Stimulated activated CD8-positive, alpha-beta memory T cell treated with anti-CD3 and anti-CD28 coated beads, Interleukin-15, amount 100 ng/mL, for 4 hours (primary cell): ENCODE data around the gene BABAM2.

Experiments used
- DNase-seq, 2 donors: peaks; one replicate each; pipeline ENCODE4 v3.0.0-alpha.2; 2020; ENCODE audit warnings: low read depth in 2 of 2

The BABAM2 gene

DNA sequence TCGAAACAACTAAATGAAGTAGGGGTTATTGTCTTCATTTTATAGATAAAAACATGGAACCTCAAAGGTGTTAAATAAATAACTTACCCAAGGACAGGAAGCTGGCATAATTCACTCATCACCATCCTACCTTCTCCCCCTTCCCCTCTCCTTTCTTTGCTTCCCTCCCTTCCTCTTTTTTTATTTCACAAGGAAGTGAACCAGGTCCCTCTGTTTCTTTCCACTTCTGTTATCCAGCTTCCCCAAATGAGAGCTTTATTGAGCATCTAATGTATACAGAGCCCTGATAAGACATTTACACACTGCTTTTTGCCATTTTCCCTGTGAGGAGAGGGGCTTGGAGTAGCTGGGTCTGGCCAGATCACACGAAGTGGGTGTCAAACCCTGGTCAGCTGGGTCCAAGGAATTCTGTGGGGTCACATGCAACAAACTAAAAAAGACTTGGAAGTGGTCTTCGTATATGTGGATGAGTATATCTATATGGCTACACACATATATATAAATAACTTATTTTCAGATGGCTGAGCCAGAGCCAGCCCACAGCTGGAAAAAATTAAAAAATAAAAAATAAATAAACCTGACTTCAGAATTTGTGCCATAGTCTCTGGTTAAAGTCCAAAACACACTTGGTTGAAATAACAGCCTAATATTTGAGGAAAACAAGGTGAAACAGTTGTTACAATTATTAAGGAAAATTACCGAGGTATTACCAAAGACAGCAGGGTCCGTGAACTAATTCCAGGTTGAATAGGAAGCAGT lies 452.8 kb downstream of the BABAM2 start:
- no peak for DNase-seq

DNA sequence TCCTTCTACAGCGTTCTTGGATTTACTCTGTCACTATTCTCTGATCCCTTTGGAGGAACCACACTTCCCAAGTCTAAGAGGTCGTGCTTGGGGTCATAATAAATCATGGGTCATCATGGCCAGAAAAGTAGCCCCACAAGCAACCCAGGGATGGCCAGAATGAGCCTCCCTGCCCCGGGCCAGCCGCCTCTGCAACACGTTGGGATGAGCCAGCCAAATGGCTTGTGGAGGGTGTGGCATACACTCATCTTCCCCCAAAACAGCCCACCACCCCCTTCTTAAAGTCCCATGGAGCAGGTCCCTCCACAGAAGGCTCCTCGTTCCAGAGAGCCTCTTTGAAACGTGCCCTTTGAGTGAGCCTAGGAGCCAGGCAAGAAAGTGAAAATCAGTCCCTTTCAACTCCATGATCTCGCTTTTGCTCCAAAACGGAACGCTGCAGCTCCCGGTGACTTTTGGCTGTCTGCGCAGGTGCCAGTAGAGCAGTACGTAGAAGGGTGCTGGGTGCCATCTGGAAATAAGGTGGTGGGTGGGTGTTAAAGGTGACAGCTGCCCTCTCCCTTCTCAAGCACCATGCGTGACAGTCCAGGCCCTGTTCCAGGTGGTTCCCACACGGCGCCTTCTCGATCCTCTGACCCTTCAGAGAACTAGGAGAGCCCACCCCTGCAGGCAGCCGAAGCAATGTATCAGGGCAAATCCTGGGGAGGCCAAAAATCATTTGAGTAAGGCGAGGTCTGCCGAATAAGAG lies 453.6 kb downstream of the BABAM2 start:
- no peak for DNase-seq

DNA sequence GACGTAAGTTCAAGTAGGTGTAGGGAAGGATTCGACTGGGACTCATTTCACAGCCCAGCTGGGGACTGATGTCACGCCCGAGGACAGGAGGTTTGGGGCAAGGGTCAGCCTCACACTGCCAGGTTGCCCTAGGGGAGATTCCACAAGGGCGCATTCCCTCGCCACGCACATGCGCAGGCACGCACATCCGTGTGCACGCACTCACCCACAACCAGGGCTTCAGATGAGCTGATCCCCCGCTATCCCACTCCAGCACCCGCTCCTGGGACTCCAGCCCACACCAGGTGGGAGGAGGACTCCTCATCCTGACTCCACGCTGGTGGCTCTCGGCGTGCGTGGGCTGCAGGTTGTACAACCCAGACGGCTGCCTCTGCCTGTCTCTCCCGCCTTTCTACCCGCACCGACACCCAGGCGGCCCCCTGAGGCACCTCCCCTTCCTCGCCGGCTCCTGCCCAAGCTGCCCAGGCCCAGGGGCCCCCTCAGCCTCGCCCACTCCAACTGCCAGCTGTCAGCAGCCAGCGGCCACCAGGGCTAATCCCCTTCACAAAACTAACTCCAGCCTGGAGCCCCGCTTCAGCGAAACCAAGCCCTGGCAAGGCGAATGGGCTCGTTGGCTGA lies 454.3 kb downstream of the BABAM2 start:
- no peak for DNase-seq

DNA sequence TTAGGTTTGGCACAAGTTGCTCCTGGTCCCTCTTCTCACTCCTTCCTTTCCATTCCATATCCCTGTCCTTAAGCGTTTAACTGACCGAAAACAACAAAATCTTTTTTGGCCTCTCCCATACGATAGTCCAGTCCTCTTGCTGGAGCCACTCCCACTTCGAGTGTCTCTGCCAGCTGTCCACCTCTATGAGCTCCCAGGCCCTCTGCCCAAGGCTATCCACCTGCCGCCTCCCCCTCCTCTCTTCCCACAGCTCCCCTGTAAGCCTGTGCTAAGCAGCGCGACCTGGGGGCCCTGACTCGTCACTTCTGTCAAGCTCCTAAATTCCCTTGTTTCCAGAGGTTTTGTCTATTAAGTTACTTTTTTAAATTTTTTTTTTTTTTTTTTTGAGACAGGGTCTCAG lies 455.1 kb downstream of the BABAM2 start:
- no peak for DNase-seq

DNA sequence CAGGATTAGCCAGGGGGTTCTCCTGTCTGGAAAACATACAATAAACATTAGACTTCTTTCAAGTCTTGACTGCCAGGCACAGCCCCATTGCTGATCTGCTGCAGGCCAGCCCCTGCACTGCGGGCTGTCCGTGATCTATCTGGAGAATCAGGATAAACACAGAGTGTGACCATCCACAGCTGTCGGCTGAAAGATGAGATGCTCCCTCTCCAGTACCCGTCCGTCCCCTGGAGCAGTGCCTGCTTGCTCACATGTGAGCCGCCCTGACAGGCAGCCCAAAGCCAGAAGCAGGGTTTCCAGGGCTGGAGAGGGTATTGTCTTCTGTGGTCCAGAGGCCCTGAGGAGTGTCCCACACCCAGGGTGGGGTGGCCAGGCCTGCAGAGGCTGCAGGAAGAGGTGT lies 456.1 kb downstream of the BABAM2 start:
- DNase-seq: no peak

DNA sequence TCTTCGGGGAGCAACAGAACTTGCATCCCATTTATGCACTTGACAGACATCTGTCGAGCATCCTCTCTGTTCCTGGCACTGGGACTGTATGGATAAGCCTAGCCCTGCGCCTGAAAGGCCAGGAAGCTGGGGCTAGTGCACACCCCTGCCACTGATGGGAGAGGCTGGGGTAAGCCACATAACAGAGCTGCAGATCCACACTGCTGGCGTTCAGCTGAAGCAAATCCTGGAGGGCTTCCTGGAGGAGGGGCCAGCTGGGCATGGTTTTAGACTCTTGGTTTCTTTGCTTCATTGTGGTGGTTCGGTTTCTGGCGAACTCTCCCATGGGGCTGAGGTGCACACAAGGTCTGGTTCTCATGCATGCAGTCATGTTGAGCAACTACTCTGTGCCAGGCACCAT lies 456.7 kb downstream of the BABAM2 start:
- DNase-seq: no peak

DNA sequence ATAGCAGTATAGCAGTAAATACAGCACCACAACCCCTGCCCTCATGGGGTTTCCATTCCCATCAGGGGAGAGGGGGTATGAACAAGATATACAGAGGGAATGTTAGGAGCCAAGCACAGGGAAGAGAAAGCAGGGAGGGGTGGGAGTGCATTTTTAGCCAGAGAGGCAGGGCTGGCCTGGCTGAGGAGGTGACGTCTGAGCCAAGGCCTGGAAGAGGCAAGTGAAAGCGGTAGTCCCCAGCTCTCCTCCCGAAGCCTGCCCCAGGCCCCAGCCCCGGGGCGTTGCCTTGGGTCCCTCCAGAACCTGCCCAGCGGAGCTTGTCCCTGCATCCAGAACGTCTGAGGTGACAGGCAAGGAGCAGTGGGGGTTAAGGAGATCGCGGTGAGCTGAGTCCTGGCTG lies 457.1 kb downstream of the BABAM2 start:
- no peak for DNase-seq

DNA sequence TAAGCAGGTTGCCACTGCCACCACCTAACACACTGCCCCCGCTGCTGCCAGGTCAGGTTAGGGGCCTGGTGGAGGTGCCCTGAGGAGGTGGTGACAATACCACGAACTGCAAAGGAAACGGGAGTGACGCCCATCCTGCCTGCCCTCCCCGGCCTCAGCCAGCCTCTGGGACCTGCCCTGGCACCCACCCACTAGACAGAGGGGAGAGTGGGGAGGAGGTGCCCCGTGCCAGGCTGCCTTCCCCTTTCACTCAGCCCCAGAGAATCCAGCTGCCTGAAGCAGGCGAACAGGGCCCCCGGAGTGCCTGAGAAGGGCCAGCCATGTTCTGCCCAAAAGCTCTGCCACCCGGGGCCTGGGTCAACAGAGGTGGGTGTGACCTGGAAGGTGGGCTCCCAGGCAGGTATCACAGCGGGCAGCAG lies 457.6 kb downstream of the BABAM2 start:
- peak; percentile 30 to 39 for DNase-seq

DNA sequence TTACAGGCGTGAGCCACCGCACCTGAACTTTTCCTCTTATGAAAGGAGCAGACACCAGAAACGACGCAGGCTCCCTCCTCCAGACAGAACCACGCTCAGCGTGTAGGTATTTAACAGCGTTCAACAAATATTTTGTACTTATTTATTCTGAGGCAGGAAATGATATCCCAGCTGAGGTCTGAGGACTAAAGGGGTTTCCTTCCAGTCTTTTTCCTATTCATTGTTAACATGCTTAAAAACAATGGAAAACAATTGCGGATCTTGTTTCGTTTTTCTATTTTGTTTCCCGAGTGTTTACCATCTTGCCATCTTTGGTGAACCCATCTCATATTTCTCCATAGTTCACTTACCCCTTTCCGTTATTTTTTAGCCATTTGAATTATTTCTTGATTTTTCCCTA lies 458.4 kb downstream of the BABAM2 start:
- DNase-seq: no peak

DNA sequence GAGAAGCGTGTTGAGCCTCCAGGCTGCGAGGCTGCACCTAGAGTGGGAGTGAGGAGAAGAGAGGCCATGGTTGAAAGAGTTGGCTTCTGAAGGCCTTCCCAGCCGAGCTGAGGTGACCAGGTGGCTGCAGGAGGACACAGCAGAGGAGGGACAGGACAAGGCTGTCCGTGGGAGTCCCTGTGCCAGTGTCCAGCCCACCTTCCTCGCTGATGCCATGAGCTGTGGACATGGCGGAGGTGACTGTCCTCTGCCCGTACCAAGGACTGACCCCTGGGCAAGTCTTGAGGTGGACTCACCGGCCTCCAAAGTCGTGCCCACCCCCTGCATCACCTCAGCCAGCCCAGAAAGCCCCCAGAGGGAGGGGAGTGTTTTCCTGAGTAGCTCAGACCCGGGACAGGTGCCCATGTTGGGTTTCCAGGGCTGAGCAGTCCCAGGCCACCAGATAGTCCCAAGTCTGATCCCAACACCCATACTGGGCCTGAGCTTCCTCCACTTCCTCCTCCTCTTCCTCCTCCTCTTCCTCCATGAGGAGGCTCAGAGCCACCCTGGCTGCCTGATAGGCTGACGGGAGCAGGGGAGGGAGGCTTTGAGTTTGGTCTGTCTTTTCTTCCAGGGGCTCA lies 459.1 kb downstream of the BABAM2 start:
- DNase-seq: no peak

DNA sequence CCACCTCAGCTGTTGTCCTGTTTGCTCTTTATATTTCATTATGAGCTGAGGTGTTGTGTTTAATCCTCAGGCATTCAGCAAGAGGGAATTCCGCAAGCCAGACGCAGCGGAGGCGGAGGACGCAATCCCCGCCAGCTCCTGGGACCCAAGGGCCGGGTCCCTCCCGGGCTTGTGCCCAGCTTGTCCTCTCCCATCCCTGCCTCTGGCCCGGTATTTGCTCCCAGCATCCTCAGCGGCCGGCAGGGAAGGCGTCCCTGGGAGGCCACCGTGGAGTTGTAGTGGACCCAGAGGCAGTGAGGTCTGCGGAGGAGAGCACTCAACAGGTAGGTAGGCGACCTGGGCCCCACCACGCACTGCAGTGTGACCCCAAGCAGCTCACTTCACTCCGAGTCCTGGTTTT lies 459.7 kb downstream of the BABAM2 start:
- no peak for DNase-seq

DNA sequence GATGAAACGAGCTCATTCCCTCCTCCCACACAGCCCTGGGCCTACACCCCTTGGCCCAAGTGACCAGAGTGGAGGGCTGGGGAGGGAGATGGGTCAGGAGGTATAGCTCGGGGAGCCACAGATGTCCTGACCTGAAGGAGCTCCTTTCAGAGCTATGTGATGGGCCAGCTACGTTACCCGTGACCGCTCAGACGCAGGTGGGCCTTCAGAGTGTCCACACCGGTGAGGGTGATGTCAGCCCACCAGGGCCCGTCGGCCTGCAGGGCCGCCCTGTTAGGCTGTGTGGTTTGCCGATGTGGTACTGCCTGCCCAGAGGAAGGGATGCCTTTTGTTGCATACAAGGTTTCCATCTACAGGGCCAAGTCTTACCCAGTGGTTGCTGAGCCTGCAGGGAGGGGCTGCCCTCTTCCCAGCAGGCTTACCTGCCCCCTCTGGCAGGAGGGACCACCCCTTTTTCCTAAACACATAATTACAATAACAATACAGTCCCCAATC lies 460.3 kb downstream of the BABAM2 start:
- DNase-seq: no peak

DNA sequence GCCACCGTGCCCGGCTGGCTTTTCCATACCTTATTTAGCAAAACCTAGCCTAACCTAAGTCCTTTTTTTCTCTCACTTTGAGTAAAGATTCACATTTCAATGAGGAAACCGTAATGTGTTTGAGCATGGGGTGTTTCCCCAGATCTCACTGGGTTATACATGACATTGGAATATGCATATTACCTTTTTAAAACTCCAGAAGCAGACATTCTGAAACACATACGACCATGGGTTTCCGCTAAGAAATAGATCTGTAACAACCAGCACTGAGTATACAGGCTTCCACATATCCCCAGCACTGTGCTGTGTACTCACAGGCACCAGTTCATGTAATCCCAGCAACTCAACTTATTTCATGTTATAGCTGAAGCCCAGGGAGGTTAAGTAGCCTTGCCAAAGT lies 461.1 kb downstream of the BABAM2 start:
- no peak for DNase-seq

DNA sequence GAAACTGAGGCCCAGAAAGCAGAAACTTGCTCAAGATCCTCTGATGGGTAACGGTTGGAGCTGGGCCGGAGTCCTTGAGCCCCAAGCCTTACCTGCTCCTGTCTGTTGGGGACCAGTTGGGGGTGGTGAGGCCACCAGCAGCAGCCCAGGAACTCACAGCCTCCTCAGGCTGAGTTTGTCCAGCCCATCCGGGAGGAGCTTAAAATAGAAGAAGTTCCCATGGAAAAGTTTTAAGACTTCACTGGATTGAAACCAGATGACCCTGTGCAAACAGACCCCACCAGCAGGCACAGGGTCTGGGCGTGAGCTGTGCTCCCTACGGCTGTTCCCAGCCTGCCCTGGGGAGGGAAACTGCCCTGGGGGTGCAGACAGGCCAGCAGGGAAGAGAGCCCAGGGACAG lies 461.6 kb downstream of the BABAM2 start:
- no peak for DNase-seq

DNA sequence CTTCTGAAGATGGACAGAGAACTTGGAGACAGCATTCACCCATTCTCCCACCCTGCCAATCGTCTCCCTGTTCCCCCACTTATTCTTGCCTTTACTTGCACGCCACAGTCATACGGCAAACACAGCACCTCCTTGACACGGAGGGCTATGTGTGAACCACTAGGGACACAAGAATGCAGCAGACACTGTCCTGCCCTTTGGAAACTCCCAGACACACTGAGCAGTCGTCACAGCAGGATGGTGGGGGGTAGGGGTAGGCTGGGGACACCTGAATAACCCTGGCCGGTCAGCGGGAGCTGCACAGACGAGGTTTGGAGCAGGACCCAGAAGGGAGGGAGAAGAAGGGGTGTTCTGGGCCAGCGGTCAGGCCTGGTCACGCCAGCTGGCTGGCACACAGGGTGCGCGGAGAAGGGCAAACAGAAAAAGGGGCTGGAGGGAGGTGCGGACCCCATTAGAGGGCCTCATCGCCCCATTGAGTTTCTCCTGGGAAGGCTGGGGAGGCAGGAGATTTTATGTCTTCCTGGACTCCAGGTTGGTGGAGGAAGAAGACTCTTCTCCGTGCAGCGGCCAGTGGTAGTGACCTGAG lies 462.2 kb downstream of the BABAM2 start:
- no peak for DNase-seq

DNA sequence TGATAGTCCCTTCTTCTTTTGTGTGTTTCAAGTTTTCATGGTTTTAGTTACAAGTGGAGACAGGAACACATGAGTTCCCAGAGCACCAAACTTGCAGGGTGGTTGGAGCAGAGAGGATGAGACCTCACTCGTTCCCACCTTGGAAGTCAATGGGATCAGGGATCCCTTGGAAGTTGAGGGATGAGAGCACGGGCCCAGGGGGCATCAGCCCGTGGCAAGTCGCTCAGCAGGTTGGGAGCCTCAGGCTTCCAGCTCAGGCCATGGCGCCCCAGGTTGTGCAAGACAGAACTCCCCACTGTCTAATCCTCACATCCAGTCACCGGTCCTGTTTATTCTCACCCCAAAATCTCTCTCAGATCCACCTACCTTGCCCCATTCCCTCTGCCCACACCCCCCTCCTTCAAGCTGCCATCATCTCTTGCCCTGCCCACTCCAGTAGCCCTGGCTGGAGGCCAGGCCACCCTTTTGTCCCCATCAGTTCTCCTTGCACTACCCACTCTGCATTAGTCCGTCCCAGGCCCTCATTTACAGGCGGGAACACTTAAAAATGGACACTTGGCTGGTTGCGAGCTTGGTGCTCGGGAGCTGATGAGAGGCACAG lies 464.5 kb downstream of the BABAM2 start:
- no peak for DNase-seq

DNA sequence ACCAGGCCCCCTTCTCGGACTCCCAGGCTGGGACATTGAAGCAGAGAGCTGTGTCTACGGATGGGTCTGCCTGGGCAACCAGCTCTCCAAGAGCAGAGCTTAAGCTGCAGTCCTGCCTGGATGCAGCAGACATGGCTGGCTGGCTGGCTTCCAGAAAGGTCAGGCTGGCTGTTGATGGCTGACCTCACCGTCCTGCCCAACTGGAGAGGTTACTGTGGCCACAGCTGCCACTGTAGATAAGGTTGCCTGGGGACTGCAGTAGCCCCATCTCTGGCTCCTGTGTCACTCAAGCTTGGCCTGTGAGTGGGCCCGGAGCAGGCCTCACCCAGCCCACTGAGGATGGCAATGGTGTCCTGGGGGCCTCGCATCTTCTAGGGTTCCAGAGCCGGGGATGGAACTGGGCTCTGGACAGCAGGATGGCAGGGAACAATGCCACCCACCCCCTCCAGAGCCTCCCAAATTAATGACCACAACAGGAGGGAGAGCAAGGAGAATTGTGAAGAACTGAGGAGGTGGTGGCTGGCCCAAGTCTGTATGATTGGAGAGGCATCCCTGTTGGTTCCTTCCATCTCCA lies 465.1 kb downstream of the BABAM2 start:
- no peak for DNase-seq

DNA sequence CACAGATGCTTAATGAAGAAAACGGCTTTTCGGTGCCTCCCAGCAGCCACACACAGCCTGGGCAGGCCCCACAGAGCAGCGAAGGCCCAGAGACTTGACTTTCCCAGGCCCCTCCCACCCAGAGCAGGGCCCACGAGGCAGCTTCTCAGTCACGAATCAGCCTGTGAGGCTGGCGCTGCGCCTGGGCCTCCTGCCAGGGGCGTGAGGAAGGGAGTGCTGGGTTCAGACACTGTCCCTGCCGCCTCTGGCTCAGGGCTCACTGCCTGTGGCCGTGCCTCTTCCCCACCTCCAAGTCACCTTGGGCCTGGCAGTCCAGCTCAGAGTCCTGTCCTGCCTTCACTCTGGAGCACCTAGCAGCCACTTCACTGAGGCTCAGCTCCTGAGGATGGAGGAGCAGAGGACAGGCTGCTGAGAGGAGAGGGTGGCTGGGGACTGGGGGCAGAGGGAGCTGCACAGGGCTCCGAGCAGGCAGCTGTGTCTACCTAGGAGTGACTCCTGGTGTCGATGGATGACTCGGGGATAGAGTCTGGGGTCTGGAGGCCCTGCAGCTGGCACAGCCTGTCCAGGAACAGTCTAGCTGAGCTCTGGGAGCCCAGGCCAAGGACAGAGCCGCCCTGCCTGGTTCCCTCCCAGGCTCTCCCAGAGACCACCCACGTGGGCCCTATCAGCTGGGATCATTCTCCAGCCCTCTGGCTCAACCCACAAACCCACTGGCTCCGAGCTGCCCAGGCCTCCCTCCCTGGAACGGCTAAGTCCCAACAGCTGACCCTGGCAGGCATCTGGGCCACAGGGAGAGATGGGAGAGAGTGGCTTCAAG lies 465.8 kb downstream of the BABAM2 start:
- no peak for DNase-seq

DNA sequence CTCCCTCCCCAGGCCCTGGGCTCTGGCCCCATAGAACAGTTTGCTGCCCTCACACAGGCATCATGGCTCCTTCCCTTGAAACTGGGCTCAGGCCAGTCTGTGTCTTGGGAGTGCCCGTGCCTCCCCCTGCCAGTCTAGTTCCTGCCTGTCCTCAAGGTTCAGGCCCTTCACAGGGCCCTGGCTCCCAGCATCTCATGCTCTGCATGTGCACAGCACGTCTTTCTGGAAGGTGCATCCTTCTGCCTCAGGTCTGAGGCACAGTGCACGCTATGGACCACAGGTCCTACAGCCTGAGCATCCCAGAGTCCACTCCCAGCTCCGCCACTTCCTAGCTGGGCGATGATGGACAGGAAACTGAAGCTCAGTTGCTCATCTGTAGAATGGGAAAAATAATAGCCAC lies 466.5 kb downstream of the BABAM2 start:
- no peak for DNase-seq

DNA sequence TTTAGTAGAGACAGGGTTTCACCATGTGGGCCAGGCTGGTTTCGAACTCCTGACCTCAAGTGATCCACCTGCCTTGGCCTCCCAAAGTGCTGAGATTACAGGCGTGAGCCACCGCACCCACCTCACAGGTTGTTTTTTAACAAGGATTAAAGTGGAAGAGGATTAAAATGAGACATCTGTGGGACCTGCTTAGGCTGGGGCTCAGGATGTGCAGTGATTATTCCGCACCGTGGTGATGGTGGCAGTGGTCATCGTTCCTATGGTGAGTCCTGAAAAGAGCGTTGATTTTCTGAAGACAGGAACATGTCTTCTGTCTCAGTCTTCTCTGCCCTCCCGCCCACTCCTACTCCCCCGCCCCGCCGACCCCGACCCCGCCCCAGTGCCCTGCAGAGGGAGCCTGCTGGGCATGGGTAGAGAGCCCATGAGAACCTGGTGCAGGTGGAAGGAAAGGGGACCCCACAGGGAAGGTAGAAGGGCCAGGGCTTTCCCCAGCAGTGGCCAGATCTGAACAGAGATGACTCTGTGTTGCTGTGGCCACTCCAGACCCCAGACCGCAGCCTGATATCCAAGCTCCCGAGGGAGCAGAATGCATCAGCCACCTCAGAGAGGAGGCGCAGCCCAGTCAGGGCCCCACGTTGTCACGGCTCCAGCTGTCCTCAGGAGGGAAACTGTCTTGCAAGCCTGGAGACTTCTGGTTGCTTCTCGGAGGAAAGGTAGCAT lies 467.6 kb downstream of the BABAM2 start:
- no peak for DNase-seq
